RWPE1 (cell line): ENCODE measurements around the gene ITPK1.

Experiments used
- CTCF ChIA-PET: fragments of 350-600 bp; sonication (Branson Sonifier 250); formaldehyde crosslinking; extraction: SDS; loops from one replicate; lab custom pipeline; 2021; lab: Yijun Ruan, JAX
- POLR2A ChIA-PET: fragments of 400-600 bp; formaldehyde crosslinking; extraction: SDS; loops from one replicate; lab custom pipeline; 2020; ENCODE audit warnings: antibody characterized with exemption; ENCODE audit not compliant: low non-redundant PET; lab: Yijun Ruan, JAX
- DNase-seq: peaks from one replicate; pipeline ENCODE4 v3.0.0; 2012; ENCODE audit warnings: low spot score
- H3K27ac ChIP-seq: fragments of 450-650 bp; 2 replicates; pipeline ENCODE4 v1.5.1; 2017
- CTCF ChIP-seq: fragments of 450-650 bp; conservative IDR thresholded peaks from 2 replicates; pipeline ENCODE4 v1.5.1; 2017; ENCODE audit warnings: low read depth, mild to moderate bottlenecking

Gene ITPK1

GRCh38 chr14:92934196-92935085 is 181.3 kb downstream of the ITPK1 start:
- TF ChIP-seq CTCF, result no peak
- no peak for DNase-seq
- H3K27ac ChIP-seq, result peak overlapping the region; percentile 9; the same call in 1 of the 2 replicates
- ChIA-PET POLR2A (no interaction called here), CTCF (interaction anchor here (0.6 kb wide), 2 partner anchors 108 to 1084 kb away, joined by 3 to 4 read pairs; no protein-coding TSS in a partner anchor)

- POLR2A ChIA-PET, result no interaction called here
- no peak overlapping the region for H3K27ac ChIP-seq
- TF ChIP-seq CTCF, result no peak
- no peak for DNase-seq
- CTCF ChIA-PET, result no interaction called here
Observed at GRCh38 chr14:92933481-92933880, 182.2 kb downstream of the ITPK1 start.

- ChIA-PET CTCF (interaction anchor here (0.7 to 1.3 kb wide), 2 partner anchors 19 to 181 kb away, joined by 3 to 5 read pairs; no protein-coding TSS in a partner anchor), POLR2A (no interaction called here)
- TF ChIP-seq CTCF, result no peak
- no peak for DNase-seq
- no peak overlapping the region for H3K27ac ChIP-seq
Observed at GRCh38 chr14:92932448-92933395, 183.0 kb downstream of the ITPK1 start.

GRCh38 chr14:92931681-92932447 is 183.9 kb downstream of the ITPK1 start:
- DNase-seq, result no peak
- ChIA-PET CTCF (interaction anchor here (0.7 to 1.3 kb wide), 2 partner anchors 20 to 181 kb away, joined by 3 to 5 read pairs; no protein-coding TSS in a partner anchor), POLR2A (no interaction called here)
- peak overlapping the region; percentile 61 for H3K27ac ChIP-seq
- TF ChIP-seq CTCF, result no peak

- TF ChIP-seq CTCF, result no peak
- ChIA-PET CTCF (interaction anchor here (0.6 to 0.8 kb wide), 2 partner anchors 16 to 50 kb away, joined by 3 to 4 read pairs; no protein-coding TSS in a partner anchor), POLR2A (no interaction called here)
- no peak for DNase-seq
- peak overlapping the region; percentile 61 for H3K27ac ChIP-seq
Observed at GRCh38 chr14:92930737-92931602, 184.8 kb downstream of the ITPK1 start.
